Ovary (tissue), 10 donors: ENCODE results near the gene NUP160. TPM values are rescaled to one million over a fixed set of nuclear protein-coding genes. Genes with fewer than 3 reads are reported as not detected.
A peak's percentile ranks its signal among the peaks of the same experiment; 100 is the strongest.
"Not testable (repeated sequence)": the region's sequence is repeated elsewhere in the genome, so short reads cannot be mapped to it uniquely, and the experiment has no call there.

Experiments used
- DNase-seq, 5 donors: peaks; one replicate each; pipeline ENCODE4 v3.0.0-alpha.2; 2019 to 2020
- H3K27ac ChIP-seq, 2 donors: fragments of 200-600 bp; one replicate each; pipeline versions ENCODE4 v1.5.1 to v1.8.0; 2019 to 2022
- H3K27me3 ChIP-seq: fragments of 200-600 bp; one replicate; pipeline ENCODE4 v1.8.0; 2022
- H3K36me3 ChIP-seq: fragments of 200-600 bp; sonication (generic); one replicate; pipeline ENCODE4 v1.5.1; 2019
- H3K4me1 ChIP-seq: one replicate; pipeline ENCODE4 v1.8.1; 2013; ENCODE audit warnings: mild to moderate bottlenecking, moderate library complexity; ENCODE audit not compliant: insufficient read depth
- H3K4me3 ChIP-seq: fragments of 200-600 bp; sonication (generic); one replicate; pipeline ENCODE4 v1.5.1; 2017
- H3K9me3 ChIP-seq, 2 donors: fragments of 200-600 bp in 1 of 2; sonication (generic) in 1 of 2; one replicate each; pipeline versions ENCODE4 v1.5.1 to v1.8.1; 2013 to 2019; ENCODE audit warnings: mild to moderate bottlenecking in 1 of 2, moderate library complexity in 1 of 2
- EP300 ChIP-seq: sonication (generic); formaldehyde crosslinking; IDR thresholded peaks from one replicate; pipeline ENCODE4 v1.6.1; 2017; ENCODE audit warnings: antibody characterized with exemption
- POLR2A ChIP-seq: fragments of 450-650 bp; IDR thresholded peaks from one replicate; pipeline ENCODE4 v1.6.1; 2017; ENCODE audit warnings: antibody characterized with exemption, mild to moderate bottlenecking, moderate library complexity
- WGBS, 3 donors: extraction: QIAGEN DNeasy Blood & Tissue Kit in 1 of 3; methylation state at CpG; one replicate each; pipeline versions ENCODE4 v1.1.5 to v1.1.7; 2013 to 2017; 5-methylcytosine and 5-hydroxymethylcytosine counted together
- intact Hi-C, 4 donors: fragments of 100-400 bp; cut with DNase I; formaldehyde crosslinking; loops; one replicate each; pipeline versions ENCODE4 v1.11.0 to v1.15.1; 2022 to 2023
- long read RNA-seq, 3 donors: library from polyadenylated mRNA in 2 of 3; unstranded in 2 of 3; transcript quantifications; one replicate each; pipeline ENCODE4 v2.0.0 and lab custom pipeline, GENCODE V29; 2021 to 2026
- polyA plus RNA-seq, 2 donors: library from polyadenylated mRNA; stranded (reverse); fragments of 200-250 nt in 1 of 2; fragments of 350-450 nt in 1 of 2; fragmentation: Illumina TruSeq in 1 of 2; extraction: RNeasy Lipid Tissue Mini Kit (QIAGEN cat#74804) in 1 of 2; gene quantifications; one replicate each; pipeline ENCODE4 v1.2.3, GENCODE V29; 2013 to 2014
- total RNA-seq, 7 donors: library from RNA; depleted of rRNA in 2 of 7; stranded (reverse); fragments of >200 nt in 2 of 7; fragmentation: NEBNext Ultra II Directional in 3 of 7; extraction: Animal tissue kit (Norgen Biotek cat#: 25700) in 3 of 7; gene quantifications; one replicate each; pipeline versions ENCODE4 v1.1.0 to v1.2.4, GENCODE V29; 2016 to 2023
- TF ChIP-seq, protein P1 (sequence below), 3 donors: fragments of 450-650 bp in 2 of 3; fragments of 200-600 bp in 1 of 3; IDR thresholded peaks; one replicate each; pipeline versions ENCODE4 v1.5.1 to v1.8.0; 2016 to 2022; ENCODE audit warnings: antibody characterized with exemption in 3 of 3, mild to moderate bottlenecking in 1 of 3
- donor health status: DM: no; HTN: no; CAD: no; lungs with moderate emphysema.
- donor health status: DM: no; HTN: no; CAD: no.
- donor health status: Bipolar disorder and iron deficiency.
- donor health status: DM: yes; HTN: yes; CAD: no.
- donor health status: DM: no; HTN: no; CAD: no.
- donor health status: DM: yes; HTN: yes; CAD: no.

Gene NUP160, protein sequence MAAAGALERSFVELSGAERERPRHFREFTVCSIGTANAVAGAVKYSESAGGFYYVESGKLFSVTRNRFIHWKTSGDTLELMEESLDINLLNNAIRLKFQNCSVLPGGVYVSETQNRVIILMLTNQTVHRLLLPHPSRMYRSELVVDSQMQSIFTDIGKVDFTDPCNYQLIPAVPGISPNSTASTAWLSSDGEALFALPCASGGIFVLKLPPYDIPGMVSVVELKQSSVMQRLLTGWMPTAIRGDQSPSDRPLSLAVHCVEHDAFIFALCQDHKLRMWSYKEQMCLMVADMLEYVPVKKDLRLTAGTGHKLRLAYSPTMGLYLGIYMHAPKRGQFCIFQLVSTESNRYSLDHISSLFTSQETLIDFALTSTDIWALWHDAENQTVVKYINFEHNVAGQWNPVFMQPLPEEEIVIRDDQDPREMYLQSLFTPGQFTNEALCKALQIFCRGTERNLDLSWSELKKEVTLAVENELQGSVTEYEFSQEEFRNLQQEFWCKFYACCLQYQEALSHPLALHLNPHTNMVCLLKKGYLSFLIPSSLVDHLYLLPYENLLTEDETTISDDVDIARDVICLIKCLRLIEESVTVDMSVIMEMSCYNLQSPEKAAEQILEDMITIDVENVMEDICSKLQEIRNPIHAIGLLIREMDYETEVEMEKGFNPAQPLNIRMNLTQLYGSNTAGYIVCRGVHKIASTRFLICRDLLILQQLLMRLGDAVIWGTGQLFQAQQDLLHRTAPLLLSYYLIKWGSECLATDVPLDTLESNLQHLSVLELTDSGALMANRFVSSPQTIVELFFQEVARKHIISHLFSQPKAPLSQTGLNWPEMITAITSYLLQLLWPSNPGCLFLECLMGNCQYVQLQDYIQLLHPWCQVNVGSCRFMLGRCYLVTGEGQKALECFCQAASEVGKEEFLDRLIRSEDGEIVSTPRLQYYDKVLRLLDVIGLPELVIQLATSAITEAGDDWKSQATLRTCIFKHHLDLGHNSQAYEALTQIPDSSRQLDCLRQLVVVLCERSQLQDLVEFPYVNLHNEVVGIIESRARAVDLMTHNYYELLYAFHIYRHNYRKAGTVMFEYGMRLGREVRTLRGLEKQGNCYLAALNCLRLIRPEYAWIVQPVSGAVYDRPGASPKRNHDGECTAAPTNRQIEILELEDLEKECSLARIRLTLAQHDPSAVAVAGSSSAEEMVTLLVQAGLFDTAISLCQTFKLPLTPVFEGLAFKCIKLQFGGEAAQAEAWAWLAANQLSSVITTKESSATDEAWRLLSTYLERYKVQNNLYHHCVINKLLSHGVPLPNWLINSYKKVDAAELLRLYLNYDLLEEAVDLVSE (N-terminal part only)
- total RNA-seq (10 to 100 TPM; 29.1 to 48.5 (median 32.7) TPM), polyA plus RNA-seq (10 to 100 TPM; 21.3 to 27.3 TPM)
- long read RNA-seq, donor 1, partial matches to known transcripts = 41 of 52 reads
- long read RNA-seq, donor 1, other reads (novel, unspliced or antisense) = 9 of 52 reads
- long read RNA-seq, donor 2, full-length matches to known transcripts = 5 of 23 reads
- long read RNA-seq, donor 2, partial matches to known transcripts = 18 of 23 reads
- long read RNA-seq, donor 2, other reads (novel, unspliced or antisense) = 0 of 23 reads
- long read RNA-seq, donor 3, full-length matches to known transcripts = 83 of 117 reads
- long read RNA-seq, donor 3, partial matches to known transcripts = 11 of 117 reads
- long read RNA-seq, donor 3, other reads (novel, unspliced or antisense) = 23 of 117 reads

DNA sequence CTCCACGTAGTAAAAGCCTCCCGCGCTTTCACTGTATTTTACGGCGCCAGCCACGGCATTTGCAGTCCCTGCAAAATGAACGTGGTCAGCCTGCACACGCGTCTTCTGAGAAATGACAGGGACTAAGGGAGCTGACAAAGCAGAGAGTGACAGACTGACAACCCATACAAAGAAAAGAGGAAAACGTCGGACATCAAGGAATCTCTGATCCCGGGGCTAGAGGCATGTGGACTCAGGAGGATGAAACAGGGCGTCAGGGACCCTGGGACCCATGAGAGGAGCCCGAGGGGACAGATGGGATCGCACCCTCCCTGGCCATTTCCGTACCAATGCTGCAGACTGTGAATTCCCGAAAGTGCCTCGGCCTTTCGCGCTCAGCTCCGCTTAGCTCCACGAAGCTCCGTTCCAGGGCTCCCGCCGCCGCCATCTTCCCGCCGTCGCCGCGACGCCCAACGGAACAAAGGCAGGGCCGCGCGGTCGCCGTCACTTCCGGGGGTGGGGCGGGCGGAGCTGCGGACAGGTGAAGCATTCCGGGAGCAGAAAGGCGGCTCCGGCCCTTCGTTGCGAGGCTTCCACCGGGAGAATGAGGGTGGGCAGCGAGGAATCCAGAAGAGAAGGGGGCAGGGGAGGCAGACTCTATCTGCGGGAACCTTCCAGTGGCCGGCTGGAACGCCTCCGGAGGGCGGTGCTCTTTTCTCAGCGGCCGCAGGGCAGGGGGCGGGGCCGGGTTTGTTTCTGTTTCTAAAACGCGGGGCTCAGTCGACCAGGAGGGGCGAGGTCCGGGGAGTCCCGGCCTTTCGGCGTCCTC lies at the start of gene NUP160:
TSS of gene NUP160 (minus strand) at position 459 of the 808 bp plus-strand sequence. CDS start at position 427, 32 bp downstream.
- 0 to 1% (median 1%) methylated on average over 62 to 66 of the region's 66 CpGs for WGBS, 3 donors
- intact Hi-C loops = no loop called here

DNA sequence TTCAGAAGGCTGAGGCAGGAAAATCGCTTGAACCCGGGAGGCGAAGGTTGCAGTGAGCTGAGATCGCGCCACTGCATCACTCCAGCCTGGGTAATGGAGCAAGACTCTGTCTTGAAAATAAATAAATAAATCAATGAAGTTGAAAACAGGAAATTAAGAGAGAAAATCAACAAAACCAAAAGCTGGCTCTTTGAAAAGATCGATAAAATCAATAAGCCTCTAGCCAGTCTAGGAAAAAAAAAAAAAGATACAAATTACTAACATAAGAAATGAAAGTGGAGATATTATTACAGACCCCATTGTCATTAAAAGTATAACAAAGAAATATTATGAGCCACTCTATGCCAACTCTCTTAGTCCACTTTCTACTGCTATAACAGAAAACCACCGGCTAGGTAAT lies 48.0 kb upstream of the NUP160 start:
- H3K4me1 ChIP-seq = no peaks in the 10 kb centered on the region
- no peaks in the 10 kb centered on the region for H3K36me3 ChIP-seq
- 93 to 98% (median 97%) methylated on average over 7 of the region's 7 CpGs for WGBS, 3 donors
- TF ChIP-seq EP300 (no peak), POLR2A (no peak)
- TF ChIP-seq, protein P1, sequence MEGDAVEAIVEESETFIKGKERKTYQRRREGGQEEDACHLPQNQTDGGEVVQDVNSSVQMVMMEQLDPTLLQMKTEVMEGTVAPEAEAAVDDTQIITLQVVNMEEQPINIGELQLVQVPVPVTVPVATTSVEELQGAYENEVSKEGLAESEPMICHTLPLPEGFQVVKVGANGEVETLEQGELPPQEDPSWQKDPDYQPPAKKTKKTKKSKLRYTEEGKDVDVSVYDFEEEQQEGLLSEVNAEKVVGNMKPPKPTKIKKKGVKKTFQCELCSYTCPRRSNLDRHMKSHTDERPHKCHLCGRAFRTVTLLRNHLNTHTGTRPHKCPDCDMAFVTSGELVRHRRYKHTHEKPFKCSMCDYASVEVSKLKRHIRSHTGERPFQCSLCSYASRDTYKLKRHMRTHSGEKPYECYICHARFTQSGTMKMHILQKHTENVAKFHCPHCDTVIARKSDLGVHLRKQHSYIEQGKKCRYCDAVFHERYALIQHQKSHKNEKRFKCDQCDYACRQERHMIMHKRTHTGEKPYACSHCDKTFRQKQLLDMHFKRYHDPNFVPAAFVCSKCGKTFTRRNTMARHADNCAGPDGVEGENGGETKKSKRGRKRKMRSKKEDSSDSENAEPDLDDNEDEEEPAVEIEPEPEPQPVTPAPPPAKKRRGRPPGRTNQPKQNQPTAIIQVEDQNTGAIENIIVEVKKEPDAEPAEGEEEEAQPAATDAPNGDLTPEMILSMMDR (IDR thresholded peaks at IDR 0.05) = no peak
- no peak overlapping the region for H3K27ac ChIP-seq
- no peaks in the 10 kb centered on the region for H3K27me3 ChIP-seq
- intact Hi-C loops = no loop called here
- H3K9me3 ChIP-seq = no peaks in the 10 kb centered on the region
- no peak for DNase-seq
- no peak overlapping the region for H3K4me3 ChIP-seq

More for the DNA sequence above, at the start of gene NUP160:
- Histone ChIP-seq H3K36me3 (no peaks in the 10 kb centered on the region), H3K4me1 (no peaks in the 10 kb centered on the region), H3K27me3 (no peaks in the 10 kb centered on the region), H3K4me3 (peak within 1 kb of the TSS; percentile 61), H3K27ac (peak within 1 kb of the TSS; percentile 54 to 88), H3K9me3 (no peaks in the 10 kb centered on the region)
- DNase-seq = peak; percentile 82 to 90 (median 86)
- TF ChIP-seq, protein P1 (IDR thresholded peaks at IDR 0.05) = peak in 2 of 3 donors; percentile 12 to 42
- TF ChIP-seq EP300 (peak; percentile 28), POLR2A (peak; percentile 83)

DNA sequence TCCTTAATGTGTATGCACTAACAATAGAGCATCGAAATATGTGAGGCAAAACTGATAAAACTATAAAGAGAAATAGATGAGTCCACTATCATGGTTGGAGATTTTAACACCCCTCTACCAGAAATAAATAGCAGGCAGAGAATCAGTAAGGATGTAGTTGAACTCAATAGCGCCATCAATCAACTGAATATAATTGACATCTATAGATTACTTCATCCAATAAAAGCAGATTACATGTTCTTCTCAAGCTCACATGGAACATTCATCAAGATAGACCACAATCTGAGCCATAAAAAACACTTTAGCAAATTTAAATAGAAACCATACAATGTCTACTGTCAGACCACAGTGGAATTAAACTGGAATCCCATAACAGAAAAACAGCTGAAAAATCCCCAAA lies 46.9 kb upstream of the NUP160 start:
- no peak for DNase-seq
- Histone ChIP-seq H3K4me3 (no peak overlapping the region), H3K27me3 (no peaks in the 10 kb centered on the region), H3K9me3 (no peaks in the 10 kb centered on the region), H3K4me1 (no peaks in the 10 kb centered on the region), H3K36me3 (no peaks in the 10 kb centered on the region), H3K27ac (no peak overlapping the region)
- WGBS, 3 donors = 75 to 89% (median 77%) methylated on average over 2 of the region's 2 CpGs
- TF ChIP-seq EP300 (no peak), POLR2A (no peak)
- TF ChIP-seq, protein P1 (IDR thresholded peaks at IDR 0.05) = no peak
- intact Hi-C loops = no loop called here

DNA sequence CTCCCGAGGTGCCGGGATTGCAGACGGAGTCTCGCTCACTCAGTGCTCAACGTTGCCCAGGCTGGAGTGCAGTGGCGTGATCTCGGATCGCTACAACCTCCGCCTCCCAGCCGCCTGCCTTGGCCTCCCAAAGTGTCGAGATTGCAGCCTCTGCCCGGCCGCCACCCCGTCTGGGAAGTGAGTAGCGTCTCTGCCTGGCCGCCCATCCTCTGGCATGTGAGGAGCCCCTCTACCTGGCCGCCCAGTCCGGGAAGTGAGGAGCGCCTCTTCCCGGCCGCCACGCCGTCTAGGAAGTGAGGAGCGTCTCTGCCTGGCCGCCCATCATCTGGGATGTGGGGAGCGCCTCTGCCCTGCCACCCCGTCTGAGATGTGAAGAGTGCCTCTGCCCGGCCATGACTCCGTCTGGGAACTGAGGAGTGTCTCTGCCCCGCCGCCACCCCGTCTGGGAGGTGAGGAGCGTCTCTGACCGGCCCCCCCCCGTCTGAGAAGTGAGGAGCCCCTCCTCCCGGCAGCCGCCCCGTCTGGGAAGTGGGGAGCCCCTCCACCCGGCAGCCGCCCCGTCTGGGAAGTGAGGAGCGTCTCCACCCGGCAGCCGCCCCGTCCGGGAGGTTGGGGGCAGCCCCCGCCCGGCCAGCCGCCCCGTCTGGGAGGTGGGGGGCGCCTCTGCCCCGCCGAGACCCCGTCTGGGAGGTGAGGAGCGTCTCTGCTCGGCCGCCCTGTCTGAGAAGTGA lies 44.6 kb upstream of the NUP160 start:
- H3K27me3 ChIP-seq, H3K4me1 ChIP-seq, H3K9me3 ChIP-seq, H3K36me3 ChIP-seq, intact Hi-C loops, H3K4me3 ChIP-seq, DNase-seq, H3K27ac ChIP-seq: not testable (repeated sequence)
- 94 to 96% (median 95%) methylated on average over 27 to 57 of the region's 57 CpGs for WGBS, 3 donors
